HG03108 (cell line): Measurements from ENCODE around the gene STIMATE.

Experiments used
- ATAC-seq: cut with Tn5 transposase; IDR thresholded peaks from one replicate; pipeline ENCODE4 v1.9.1; 2021; ENCODE audit warnings: moderate library complexity; ENCODE audit not compliant: unreplicated experiment

Gene STIMATE

DNA sequence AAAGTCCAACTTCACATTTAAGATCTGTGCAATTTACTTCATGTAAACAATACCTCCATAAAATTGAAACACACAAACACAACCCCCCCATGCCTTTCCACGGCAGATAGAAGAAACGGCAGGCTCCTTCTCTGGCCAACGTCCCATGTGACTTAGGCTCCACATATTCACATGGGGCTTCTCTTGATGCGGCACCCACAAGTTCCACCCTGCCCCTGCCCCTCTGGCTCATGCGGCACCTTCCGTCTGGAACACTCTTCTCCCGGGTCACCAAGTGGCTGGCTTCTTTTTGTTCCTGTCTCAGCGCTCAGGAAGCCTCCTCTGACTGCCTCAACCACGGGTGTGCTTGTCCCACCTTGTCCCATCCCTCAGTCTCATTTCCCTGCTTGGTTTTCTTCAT is 25.6 kb downstream of the STIMATE start:
- no peak for ATAC-seq

DNA sequence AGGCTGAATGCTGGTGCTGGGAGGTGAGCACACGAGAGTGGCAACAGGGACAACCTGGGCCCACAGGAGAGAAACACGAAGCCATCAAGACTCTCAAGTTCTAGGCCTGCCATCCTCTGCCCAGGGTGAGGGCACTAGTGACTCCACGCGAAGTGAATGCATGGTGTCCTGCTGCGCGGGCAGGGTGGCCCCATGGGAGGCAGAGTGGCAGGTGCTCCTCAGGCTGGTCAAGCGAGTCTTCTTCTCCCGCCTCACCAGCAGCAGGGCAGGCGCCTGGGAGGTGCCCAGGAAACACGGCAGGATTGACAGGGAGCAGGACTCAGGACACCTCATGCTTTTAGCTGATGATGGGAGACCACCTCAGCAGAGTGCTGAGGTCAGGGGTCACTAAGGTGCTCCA is 26.9 kb downstream of the STIMATE start:
- no peak for ATAC-seq

DNA sequence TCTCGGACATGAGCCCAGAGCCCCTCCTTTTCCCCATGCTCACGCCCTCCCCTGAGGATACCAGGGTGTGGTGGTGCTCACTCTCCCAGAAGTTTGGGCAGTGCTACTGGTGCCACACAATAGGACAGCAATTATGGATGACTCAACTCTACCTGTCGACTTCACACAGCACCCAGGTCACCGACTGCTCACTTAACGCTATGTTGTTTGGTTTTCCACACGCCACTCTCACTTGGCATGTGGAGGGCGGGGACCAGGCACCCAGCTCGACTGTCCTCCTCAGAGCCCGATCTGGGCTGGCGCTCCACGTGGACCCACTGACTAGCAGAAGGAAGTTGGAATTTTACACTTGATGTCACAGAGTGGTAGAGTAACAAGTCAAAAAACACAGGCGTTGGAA is 30.9 kb downstream of the STIMATE start:
- ATAC-seq = no peak

DNA sequence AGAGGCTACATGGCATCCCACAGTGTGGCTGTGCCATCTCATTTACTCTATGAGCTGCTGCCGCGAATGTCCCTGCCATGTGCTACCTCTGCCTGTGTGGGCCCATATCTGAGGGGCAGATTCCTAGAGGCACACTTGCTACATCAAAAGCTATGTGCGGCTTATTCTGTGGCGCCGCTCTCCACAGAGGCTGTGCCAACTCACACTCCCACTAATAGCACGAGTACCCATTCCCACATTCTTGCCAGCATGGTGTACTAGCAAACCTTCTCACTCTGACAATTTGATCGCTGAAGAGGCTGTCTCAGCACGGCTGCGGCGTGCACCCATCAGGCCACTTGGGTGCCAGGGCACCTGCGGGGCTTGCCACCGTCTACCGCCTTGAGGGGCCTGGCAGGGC is 31.4 kb downstream of the STIMATE start:
- no peak for ATAC-seq

DNA sequence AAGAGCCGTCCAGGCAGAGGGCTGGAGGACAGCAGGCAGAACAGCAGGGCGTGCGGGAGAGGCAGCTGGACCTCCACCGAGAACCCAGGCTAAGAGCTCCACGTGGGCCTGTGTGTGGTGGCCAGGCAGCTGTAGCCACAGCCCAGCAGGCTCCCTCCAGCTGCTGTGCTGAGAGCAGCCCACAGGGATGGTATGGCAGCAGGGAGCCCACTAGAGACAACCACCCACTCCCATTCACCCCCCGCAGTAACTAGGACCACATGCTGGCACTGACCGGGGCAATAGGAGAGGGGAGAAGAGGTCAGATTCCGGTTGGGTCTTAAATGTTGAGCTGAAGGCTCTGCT is 37.0 kb downstream of the STIMATE start:
- no peak for ATAC-seq

DNA sequence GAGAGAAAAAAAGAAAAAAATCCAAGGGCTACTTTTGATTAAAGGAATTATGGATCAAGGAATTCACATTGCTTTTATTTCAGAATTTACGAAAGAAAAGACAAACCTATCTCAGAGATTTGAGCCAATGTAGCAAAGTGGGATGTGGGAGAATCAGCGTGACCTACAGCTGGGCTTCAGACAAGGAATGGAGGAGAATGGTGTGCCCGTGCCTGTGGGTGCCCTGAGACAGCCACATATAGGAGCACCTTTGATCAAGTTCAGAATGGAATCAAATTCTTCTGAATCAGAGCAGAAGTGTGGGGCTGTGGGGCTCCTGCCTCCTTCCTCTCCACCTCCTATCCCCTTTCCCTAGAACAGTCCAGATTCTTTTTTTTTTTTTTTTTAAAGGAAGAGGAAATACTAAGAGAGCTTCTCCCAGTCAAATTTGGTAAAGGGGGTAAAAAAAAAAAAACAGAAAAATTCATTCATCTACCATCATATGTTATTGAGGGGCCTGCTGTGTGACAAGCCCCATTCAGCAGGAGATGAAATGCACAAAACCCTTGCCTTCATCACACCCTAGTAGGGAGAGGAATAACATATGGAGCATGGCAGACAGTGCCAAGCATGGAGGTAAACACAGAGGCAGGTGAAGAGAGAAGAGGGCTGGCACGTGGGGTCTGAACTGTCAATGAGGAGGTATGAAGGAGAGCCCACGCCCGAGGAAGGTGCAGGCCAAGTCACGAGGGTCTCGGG is 37.5 kb downstream of the STIMATE start:
- no peak for ATAC-seq

DNA sequence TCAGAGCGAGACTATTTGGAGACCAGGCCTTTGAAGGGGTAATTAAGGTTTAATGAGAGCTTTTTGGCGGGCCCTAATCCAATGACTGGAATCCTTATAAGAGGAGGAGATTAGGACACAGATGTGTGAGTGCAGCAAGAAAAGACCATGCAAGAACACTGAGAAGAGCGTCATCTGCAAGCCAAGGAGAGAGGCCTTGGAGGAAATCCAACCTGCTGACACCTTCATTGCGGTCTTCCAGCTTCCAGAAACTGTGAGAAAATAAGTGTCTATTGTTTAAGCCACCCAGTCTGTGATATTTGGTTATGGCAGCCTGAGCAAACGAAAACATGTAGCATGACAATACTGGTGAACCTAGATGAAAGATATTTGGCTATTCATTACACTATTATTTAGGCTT is 39.5 kb downstream of the STIMATE start:
- no peak for ATAC-seq

DNA sequence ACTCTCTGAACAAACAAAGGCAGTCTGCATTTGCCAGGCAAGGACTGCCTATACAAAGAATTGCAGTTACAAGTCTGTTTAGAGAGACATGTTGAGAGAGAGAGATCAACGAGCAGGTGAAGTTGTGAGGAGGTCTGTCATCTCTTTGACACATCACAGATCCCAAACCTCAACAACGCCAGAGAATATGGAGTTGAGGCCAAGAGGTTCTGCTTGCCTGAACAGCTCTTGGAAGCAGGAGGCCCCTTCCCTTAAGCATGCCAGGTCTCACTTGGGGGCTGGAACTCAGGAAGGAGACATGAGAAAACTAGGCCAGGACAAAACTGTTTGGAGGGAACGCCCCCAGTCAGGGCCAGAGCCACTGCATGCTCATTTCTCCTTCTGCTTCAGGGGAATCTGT is 40.2 kb downstream of the STIMATE start:
- ATAC-seq = no peak

DNA sequence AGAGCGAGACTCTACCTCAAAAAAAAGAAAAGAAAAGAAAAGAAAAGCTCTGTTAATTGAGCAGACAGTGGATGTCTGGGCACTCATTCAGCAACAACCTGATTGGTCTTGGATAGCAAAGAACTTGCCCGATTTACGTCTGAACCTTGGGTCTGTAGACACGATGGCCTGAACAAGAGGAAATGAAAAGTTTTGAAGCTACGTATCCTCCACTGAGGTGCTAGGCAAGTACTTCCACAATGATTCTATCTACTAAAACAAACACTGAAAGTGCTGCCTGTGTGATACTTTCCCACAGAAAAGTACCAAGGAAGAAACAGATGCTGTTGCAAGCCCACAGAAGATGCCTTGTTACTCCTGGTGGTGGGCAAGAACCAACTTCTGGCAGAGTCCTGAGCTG is 40.7 kb downstream of the STIMATE start:
- no peak for ATAC-seq

DNA sequence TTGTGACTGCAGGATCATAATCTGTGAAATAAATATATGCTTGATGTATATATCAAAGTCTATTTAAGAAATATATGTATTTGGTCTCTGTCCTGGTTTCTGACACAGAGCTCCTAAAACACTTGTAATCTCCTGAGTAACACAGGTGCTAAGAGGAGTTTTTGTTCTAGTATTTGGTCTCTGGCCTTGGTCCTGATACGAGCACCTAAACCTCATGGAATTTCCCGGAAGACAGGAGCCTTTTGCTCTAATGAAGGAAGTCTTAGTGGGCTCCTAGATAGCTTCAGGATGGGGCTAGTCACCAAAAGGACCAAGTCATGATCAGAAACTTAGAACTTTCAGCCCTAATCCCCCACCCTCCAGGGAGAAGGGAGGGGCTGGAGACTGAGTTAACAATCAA is 43.3 kb downstream of the STIMATE start:
- no peak for ATAC-seq

DNA sequence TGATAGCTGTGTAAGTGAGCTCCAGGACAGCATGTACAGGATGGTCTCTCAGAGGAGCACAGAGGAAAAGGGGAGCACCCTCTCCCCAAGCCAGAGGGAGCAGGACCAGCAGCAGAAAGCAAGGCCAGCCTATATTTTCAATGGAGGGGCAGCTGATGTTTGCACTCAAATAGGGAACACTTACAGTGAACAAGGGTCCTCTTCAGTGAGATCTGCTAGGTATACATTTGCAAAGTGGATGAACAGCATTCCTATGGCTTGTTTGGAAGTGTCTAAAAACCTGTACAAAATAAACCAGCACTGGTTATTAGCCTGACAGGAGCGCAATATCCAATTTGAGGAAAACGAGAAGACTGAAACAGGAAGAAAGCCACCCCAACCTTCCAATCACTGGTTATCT is 44.9 kb downstream of the STIMATE start:
- ATAC-seq = no peak

DNA sequence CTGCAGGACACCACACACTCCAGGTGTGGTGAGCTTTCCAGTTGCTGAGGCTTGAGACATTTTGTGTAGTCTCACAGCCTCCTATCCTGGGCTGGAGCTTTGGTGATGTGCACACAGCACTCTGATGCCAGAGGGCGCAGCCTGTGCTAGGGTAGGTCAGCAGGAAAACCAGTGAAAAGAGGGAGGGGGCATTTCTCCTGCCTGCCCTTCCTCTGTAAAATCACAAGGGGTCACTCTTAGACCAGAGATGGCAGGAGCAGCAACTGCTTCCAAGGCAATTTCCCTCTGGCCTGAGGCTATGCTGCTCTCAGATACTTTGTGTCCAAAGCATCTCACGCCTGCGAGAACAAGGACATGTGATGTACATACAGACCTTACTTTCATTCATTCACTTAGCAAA is 46.0 kb downstream of the STIMATE start:
- ATAC-seq = no peak

DNA sequence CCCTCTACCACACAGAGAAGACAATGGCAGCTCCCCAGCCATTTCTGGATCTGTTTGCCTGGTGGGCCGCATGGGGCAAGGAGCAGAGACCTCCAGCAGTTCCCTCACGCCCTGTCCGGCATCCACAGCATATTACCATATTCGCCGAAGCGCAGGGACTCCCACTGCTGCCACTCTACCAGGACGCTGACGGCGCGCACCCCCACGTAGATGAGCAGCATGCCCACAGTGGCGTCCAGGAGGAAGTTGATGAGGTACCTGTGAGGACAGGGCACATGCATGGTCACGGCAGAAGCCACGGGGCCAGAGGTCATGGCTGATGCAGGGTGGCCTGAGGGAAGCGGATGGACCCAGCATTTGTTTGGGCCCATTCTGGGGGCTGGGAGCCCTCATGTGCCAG is 47.7 kb downstream of the STIMATE start:
- no peak for ATAC-seq

DNA sequence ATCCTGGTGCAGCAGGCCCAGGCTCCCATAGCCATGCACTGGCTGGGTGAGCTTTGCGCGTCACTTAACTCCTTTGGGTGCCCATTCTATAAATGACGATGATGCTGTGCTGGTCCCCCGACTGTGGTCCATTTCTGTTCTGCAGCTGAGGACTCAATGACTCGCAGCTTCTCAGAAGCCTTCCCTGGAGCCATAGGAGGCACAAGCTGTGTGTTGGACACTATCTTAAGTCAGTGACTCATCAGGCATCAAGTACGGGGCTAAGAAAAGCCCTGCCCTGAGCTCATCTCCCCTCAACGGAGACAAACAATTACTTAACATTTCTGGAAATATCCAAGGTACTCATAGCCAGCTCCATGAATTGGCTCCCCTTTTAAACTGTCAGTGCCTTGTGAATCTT is 48.7 kb downstream of the STIMATE start:
- no peak for ATAC-seq

DNA sequence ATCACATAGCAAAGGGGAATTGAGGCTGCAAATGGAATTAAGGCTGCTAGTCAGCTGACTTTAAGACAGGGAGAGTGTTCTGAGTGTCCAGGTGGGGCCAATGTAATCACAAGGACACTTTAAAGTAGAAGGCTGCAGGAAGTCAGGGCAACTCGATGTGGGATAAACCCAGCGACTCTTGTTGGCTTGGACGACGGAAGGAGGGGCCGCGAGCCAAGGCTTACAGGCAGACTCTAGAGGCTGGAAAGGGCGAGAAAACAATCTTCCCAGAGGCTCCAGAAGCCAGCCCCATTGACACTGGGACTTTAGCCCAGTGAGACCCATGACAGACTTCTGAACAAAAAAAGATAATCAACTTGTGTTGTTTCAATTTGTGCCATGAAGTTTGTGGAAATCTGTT is 49.6 kb downstream of the STIMATE start:
- ATAC-seq = no peak

DNA sequence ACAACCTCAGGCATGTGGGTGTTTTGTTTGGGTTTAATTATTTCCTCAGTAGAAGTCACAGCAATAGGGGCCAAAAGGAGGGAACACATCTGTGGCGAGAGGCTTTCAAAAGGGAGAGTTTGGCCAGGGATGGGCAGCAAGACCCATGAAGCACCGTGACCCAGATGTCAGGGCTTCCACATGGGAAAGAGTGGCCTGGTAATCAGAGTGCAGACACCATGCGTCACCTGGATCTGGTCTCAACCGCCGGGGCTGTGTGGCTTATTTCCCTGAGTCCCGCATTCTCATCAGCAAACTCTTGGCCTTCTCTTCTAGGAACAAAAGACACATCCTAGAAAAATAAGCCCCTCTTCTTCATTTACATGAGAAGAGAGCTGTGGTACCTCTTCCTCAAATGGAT is 50.1 kb downstream of the STIMATE start:
- no peak for ATAC-seq

DNA sequence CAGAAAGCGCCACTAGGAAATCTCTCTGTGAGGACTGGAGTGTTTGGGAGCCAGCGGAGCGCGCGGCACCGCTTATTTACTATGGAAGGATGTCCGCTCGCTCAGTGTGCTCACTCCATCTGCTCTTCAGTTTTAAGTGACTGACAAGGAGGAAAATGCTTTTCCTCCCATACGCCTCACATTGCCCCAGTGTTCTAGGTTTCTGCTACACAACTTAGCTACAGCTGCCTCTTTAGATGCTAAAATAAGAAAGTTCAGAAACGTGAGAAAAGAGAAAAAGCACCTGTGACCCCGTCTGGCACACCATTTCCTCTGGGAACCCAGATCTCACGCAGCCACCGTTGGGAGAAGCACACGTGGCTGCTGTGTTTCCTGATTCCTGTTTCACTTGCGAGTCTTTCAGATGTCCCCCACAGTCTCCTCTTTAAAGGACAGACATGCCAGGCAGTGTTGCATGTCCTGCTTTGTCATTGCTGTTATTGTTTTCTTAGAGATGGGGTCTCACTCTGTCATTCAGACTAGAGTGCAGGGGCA is 50.8 kb downstream of the STIMATE start:
- no peak for ATAC-seq

DNA sequence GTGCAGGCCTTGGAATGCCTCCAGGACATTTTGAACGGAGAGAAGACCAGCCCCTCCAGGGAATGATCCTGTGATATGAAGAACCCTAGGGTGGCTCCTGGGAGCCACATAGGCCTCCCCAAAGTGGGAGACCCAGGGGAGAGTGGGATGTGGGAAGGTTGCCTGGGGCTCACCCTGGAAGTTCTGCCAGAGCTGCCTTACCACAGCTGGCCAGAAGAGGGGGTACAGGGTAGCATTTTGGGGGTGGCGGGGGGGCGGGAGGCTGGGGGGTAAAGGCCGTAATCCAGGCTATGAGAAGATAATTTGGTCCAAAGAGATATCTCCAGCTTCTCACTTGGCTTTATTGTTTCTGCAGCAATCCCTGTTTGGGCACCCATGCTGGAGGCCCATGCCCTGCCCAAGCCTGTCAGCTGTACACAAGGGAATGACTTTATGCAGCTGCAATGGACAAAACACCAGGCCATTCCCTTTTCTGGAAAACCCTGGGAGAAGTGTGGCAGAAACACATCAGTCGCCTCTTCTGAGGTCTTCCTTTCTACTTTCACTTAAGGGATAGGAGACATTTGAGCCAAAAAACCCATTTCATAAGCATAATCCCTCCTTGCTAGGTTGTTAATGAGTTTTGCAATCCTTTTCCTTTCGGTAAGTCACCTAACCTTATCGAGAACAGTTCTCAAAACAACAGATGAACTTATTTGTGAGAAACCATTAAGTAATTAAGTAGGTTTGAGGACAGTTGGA is 51.5 kb downstream of the STIMATE start:
- ATAC-seq = no peak

DNA sequence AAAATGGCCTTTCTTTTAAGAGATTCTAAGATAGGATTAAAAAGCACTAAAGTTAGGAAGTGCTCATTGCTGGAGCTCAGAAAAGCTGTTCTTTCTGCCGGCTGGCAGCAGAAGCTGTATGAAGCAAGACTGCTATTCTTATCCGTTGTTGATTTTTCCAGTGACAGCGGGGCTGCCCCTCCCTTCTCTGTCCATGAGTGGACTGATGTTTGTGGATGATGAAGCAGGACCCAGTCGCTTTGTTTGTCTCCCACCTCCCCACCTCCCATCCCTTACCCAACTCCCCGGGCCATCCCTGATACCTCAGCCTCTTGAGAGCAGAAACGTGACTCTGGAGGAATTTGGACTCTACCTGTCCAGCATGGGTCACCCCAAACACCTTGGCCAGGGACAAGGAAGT is 52.2 kb downstream of the STIMATE start:
- no peak for ATAC-seq

DNA sequence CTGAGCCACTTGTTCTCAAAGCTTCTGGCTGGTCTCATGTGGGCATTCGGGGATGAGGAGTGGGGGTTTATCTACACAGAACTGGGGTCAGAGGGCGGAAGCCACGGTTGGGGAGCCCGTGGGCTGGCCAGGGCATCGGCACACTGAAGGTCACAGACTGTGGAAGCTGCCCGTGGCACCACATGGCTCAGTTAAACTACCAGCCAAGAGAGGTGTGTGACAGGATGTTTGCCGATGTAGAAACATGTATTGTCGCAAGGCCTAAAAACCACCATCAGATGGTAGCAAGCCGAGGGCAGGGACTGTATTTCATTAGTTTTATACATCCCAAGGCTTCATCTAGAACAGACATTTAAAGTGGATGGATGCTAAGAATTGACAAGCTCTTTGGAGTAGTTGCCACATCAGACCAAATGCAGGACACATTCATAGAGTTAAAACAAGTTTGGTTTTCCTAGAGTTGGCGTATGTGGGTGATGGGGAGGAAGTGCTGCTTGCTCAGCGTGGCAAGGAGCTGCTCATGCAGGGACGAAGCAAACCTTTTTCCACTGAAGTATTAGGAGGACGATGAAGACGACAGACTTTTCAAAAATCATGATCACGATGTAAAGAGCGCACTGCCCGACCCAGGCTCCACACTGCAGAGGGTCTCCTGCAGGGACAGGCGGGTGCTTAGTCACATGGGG is 52.9 kb downstream of the STIMATE start:
- ATAC-seq = no peak

DNA sequence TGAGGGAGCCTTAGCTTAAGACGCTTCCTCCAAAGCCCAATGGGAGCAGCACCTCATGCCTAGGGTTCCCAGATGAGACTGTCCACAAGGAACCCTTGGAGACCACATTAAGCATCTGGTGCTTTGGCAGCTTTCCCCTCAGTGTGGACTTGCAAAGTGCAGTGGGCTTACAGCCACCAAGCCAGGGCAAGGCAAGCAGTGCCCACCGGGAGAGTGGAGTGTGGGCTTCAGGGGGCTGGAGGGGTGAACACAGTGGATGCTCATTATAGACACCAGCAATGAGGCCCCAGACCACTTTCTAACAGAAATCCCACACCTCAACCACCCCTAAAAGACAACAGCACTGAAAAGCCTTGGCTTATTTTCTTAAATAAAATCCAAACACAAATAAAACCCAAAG is 53.5 kb downstream of the STIMATE start:
- no peak for ATAC-seq
